ENCODE results near the gene B2M. TPM values are rescaled to one million over a fixed set of nuclear protein-coding genes. Genes with fewer than 3 reads are reported as not detected.

Gene B2M
- total and polyA plus RNA-seq, 2 of the 13 experiments (the other 11 are each of a cell fraction or from before 2014, with no cell fraction given), result 784 to 857 TPM

DNA sequence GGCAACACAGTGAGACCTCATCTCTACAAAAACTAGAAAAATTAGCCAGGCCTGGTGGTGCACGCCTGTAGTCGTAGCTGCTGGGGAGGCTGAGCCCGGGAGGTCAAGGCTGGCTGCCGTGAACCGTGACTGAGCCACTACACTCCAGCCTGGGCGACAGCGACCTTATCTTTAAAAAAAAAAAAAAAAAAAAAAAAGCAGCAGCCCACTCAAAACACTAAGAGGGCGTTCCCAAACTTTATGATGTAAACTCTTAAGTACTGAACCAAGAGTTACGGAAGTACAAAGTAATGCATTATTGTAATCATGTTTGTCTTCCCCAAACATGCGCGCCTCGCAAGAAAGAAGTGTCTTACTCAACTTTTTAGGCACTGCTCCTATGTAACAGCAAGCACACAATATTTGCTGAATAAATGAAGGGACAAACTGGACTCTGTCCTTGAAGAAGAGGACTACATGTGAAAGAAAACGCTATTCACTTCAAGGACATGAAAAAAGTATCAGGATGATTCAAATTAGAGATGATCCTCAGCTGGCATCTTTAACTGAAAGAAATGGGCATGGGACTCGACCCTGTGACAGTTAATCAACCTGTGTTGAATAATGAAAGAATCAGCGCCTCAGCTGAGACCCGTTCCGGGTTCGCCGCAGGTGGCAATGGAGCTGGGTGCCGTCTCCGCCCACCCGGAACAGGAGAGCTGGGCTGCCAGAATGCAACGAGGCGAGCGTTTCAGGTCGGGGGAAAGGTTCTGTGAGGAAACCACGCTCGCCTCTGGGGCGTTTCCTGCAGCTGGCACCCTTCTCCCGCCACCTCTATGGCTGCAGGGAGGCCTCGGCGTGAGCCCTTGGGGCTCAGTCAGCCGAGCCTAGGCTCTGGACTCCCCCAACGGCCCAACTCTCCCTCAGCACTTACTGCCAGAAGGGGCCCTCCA lies 48.6 kb upstream of the B2M start (continued):
- TF ChIP-seq RFX3 (CRISPR knock-in tag; IDR thresholded peaks at IDR 0.05) (no peak), MIXL1 (CRISPR knock-in tag; IDR thresholded peaks at IDR 0.05) (no peak), CENPX (CRISPR knock-in tag; IDR thresholded peaks at IDR 0.05) (no peak), RBFOX2 (IDR thresholded peaks at IDR 0.05; ENCODE audit: low read depth, low read length) (no peak), ELF3 (CRISPR knock-in tag; IDR thresholded peaks at IDR 0.05) (peak; percentile 26; the same call in 1 of the 2 replicates), HOXA9 (CRISPR knock-in tag; IDR thresholded peaks at IDR 0.05; ENCODE audit: borderline replicate concordance) (0 out of 2 replicates have a peak, but pooled peaks have one; percentile 9), ZNF264 (CRISPR knock-in tag; IDR thresholded peaks at IDR 0.05) (no peak), ZNF564 (CRISPR knock-in tag; IDR thresholded peaks at IDR 0.05) (no peak), FOXK1 (CRISPR knock-in tag; IDR thresholded peaks at IDR 0.05; ENCODE audit: borderline replicate concordance, low read depth) (no peak), AKAP8 (CRISPR knock-in tag; IDR thresholded peaks at IDR 0.05) (0 out of 2 replicates have a peak, but pooled peaks have one; percentile 58), ZUFSP (CRISPR knock-in tag; IDR thresholded peaks at IDR 0.05; ENCODE audit: borderline replicate concordance) (no peak), SAFB2 (CRISPR knock-in tag; IDR thresholded peaks at IDR 0.05; ENCODE audit: borderline replicate concordance, low read depth) (peak; percentile 84; the same call in 1 of the 2 replicates), ZNF337 (CRISPR knock-in tag; IDR thresholded peaks at IDR 0.05; ENCODE audit: borderline replicate concordance, low read depth) (peak; percentile 46; the same call in 1 of the 2 replicates), PLSCR1 (CRISPR knock-in tag; IDR thresholded peaks at IDR 0.05; ENCODE audit: borderline replicate concordance) (no peak), ZNF17 (CRISPR knock-in tag; IDR thresholded peaks at IDR 0.05) (no peak)
- TF ChIP-seq, protein P1, sequence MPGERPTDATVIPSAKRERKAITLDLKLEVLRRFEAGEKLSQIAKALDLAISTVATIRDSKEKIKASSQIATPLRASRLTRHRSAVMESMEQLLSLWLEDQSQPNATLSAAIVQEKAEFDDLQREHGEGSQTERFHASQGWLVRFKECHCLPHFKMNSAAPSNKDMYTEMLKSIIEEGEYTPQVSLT (CRISPR knock-in tag; IDR thresholded peaks at IDR 0.05; ENCODE audit: borderline replicate concordance, low read depth), result no peak
- TF ChIP-seq, protein P2, sequence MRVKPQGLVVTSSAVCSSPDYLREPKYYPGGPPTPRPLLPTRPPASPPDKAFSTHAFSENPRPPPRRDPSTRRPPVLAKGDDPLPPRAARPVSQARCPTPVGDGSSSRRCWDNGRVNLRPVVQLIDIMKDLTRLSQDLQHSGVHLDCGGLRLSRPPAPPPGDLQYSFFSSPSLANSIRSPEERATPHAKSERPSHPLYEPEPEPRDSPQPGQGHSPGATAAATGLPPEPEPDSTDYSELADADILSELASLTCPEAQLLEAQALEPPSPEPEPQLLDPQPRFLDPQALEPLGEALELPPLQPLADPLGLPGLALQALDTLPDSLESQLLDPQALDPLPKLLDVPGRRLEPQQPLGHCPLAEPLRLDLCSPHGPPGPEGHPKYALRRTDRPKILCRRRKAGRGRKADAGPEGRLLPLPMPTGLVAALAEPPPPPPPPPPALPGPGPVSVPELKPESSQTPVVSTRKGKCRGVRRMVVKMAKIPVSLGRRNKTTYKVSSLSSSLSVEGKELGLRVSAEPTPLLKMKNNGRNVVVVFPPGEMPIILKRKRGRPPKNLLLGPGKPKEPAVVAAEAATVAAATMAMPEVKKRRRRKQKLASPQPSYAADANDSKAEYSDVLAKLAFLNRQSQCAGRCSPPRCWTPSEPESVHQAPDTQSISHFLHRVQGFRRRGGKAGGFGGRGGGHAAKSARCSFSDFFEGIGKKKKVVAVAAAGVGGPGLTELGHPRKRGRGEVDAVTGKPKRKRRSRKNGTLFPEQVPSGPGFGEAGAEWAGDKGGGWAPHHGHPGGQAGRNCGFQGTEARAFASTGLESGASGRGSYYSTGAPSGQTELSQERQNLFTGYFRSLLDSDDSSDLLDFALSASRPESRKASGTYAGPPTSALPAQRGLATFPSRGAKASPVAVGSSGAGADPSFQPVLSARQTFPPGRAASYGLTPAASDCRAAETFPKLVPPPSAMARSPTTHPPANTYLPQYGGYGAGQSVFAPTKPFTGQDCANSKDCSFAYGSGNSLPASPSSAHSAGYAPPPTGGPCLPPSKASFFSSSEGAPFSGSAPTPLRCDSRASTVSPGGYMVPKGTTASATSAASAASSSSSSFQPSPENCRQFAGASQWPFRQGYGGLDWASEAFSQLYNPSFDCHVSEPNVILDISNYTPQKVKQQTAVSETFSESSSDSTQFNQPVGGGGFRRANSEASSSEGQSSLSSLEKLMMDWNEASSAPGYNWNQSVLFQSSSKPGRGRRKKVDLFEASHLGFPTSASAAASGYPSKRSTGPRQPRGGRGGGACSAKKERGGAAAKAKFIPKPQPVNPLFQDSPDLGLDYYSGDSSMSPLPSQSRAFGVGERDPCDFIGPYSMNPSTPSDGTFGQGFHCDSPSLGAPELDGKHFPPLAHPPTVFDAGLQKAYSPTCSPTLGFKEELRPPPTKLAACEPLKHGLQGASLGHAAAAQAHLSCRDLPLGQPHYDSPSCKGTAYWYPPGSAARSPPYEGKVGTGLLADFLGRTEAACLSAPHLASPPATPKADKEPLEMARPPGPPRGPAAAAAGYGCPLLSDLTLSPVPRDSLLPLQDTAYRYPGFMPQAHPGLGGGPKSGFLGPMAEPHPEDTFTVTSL (CRISPR knock-in tag; IDR thresholded peaks at IDR 0.05; ENCODE audit: borderline replicate concordance), result no peak
- TF ChIP-seq, protein P3, sequence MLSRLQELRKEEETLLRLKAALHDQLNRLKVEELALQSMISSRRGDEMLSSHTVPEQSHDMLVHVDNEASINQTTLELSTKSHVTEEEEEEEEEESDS (CRISPR knock-in tag; IDR thresholded peaks at IDR 0.05; ENCODE audit: borderline replicate concordance), result no peak
